CD4-positive, alpha-beta T cell treated with Interleukin-15 for 1 hour (primary cell): Measurements from ENCODE around the gene KCTD14.
"Not testable (repeated sequence)": the region's sequence is repeated elsewhere in the genome, so short reads cannot be mapped to it uniquely, and the experiment has no call there.

Source experiments
- DNase-seq: peaks from one replicate; pipeline ENCODE4 v3.0.0-alpha.2; 2020

KCTD14 gene

GRCh38 chr11:78045851-78046485 lies 22.9 kb upstream of the KCTD14 start:
- peak; percentile 57 for DNase-seq

GRCh38 chr11:78044706-78045105 lies 21.6 kb upstream of the KCTD14 start:
- DNase-seq: no peak

- DNase-seq: no peak
Measured at GRCh38 chr11:78041843-78042440, 18.9 kb upstream of the KCTD14 start.

DNA sequence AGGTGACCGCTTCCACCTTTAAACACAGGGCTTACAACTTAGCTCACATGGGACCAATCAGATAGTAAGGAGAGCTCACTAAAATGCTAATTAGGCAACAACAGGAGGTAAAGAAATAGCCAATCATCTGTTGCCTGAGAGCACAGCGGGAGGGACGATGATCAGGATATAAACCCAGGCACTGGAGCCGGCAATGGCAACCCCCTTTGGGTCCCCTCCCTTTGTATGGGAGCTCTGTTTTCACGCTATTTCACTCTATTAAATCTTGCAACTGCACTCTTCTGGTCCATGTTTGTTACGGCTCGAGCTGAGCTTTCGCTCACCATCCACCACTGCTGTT lies 18.3 kb upstream of the KCTD14 start:
- not testable (repeated sequence) for DNase-seq

- DNase-seq: no peak
Measured at GRCh38 chr11:78040691-78041379, 17.8 kb upstream of the KCTD14 start.

DNA sequence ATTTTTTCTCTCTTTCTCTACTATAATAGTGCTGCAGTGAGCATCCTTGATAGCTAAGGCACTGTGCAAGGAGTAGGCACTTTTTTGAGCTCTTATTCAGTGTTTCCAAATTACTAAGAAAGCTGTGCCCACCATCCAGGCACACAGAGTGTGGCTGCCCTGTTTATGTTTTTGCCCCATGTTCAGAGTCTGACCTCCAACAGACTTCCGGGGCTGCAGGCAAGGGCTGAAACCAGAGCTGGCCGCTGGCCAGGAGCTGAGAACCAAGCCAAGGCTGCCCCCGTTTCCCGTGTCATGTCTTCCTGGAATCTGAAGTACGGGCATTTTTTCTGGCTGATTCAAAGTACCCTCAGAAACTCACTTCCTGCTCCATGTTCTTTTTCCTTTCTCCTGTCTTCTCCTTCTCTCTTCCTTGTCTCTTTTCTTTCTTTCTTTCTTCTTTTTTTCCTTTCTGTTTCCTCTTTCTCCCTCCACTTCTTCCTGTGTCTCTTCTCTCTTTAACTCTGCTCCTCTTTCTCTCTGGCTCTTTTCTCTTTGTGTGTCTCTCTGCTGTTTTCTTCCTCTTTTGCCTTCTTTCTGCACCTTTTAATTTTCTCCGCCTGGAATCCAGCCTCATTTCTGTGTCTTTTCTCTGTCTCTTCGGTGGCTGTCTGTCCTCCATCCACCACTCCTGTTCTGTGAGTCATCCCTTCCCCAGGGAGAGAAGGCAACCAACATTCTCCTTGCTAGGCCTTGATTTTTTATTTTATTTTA lies 17.0 kb upstream of the KCTD14 start:
- no peak for DNase-seq

DNA sequence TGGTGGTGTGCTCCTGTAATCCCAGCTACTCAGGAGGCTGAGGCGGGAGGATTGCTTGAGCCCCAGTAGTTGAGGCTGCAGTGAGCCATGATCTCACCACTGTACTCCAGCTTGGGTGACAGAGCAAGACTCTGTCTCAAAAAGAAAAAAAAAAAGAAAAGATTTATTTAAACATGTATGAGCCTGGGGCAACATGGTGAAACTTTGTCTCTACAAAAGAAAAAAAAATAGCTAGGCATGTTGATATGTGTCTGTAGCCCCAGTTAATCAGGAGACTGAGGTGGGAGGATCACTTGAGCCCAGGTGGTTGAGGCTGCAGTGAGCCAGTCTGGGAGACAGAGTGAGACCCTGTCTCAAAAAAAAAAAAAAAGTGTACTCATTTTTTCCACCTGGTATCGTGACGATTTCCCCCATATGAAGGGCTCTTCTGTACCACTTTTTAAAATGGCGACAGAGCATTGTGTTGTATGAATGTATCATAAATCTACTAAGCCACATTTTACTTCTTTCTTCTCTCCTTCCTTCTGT lies 16.4 kb upstream of the KCTD14 start:
- no peak for DNase-seq

DNA sequence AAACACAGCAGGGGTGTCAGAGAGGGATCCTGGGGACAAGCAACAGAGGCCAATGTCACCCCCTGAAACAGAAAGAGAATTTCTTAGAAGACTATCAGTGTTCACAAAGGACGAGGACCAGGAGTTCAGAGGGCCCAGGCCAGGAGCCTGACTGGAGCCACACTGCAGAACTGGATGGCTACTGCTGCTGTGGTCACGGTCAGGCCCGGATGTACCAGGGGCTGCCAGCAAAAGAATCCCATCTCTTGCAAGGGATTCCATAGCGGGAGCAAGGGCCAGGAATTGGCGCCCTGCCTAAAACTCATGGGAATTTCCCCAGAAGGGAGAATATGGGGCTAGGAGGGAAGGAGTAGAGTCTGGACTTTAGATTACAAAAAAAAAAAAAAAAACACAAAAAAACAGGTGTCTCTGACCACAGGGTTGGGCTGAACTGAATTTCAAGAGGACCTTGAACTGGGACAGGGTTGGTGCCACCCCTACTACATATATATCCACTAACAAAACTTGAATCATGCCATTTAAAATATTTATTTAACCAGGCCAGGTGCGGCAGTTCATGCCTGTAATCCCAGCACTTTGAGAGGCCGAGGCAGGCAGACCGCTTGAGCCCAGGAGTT lies 15.7 kb upstream of the KCTD14 start:
- no peak for DNase-seq

DNA sequence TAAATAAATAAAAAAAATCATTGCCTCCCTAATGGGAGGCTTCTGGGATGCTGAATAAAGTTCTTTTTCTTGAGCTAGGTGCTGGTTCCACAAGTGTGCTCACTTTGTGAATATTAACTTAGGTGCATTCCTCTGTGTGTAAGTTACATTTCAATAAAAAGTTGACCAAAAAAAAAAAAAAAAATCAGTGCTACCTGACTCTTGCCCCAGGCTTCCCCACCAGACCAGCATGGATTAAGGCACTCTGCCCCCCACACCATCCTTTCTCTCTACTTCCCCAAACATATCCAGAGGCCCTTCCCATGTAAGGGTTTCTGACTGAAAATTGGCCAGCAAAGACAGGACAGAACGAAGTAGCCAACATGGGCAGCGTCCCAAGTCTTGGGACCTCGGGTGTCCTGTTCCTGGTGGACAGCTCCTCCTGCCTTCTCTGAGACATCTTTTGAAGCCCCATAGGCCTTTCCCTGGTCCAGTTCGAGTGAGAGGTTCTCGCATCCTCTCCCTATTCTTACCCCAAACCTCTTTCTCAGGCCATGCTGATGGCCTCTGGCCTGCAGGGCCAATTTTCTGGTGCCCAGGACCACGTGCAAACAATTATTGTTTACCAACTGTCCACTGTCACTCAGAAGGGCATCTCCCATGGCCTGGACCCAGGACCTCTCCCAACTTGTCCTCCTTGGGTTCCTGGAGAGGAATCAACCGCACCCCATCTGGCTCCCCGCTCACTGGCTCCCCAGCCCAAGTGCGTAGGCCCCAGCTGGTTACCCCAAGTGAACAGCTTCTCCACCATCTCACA lies 14.9 kb upstream of the KCTD14 start:
- no peak for DNase-seq

- DNase-seq: no peak
Measured at GRCh38 chr11:78037056-78037455, 14.0 kb upstream of the KCTD14 start.

DNA sequence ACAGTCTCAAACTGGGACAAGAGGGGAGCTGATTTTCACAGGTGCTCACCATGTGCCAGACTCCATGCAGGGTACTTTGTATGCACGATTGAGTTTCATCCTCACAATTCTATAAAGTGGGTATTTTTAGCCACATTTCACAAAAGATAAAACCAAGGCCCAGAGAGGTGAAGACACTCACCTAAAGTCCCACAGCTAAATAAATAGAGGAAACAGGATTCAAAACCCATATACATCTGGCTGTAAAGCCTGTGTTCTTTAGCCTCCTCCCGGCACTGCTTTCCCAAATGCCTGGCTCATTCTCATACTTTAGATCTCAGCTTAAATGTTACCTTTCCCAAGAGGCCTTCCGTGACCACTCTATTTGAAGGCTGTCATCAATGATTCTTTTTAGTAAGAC lies 13.2 kb upstream of the KCTD14 start:
- no peak for DNase-seq

- no peak for DNase-seq
Measured at GRCh38 chr11:78034623-78035022, 11.5 kb upstream of the KCTD14 start.

DNA sequence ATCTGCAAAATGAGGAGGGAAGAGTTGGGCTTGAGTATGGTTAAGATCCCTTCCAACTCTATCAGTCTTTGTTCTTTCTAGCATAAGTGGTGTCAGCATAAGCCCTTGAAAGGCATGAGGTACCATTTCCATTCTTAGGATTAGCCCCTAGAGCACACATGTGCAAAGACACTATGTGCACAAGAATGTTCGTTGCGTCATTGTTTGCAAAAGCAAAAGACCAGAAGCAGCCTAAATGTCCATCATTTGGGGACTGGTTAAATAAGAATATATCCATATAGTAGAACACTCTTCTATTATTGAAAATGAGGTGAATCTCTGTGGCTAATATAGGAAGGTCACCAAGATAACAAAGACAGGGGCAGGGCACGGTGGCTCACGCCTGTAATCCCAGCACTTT lies 10.0 kb upstream of the KCTD14 start:
- no peak for DNase-seq

DNA sequence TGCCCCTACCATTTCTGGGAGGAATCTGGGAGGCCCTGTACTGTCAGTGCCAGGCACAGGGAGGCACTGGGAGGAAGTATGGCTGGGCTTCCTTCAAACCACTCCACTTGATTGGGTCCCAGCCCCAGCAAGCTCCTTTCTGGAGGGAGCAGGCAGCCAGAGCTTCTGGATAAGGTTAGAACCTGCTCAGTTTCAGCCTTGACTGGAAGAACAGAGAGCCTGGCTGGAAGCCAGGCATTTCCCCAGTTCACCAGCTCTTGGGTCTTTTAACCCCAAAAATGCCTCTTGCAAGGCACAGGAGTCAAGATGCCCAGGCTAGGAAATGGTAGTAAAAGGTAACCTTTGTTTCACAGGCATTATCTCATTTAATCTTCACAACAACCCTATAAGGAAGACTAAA lies 9.0 kb upstream of the KCTD14 start:
- no peak for DNase-seq

DNA sequence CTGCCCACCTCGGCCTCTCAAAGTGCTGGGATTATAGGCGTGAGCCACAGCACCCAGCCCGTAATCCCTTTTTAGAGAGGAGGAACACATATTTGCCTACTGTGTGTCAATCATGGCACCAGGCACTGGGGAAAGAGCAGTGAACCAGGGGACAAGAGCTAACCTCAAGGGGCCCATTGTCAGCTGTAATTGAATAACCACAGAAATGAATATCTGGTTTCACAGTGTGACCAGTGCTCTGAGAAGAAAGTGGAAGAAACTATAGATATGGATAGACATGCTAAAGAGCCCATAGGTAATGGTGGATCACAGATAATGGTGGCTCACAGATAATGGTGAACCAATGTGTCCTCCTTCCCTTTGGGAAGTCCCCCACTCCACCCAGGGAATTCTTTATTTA lies 8.6 kb upstream of the KCTD14 start:
- no peak for DNase-seq

GRCh38 chr11:78030429-78031325 lies 7.6 kb upstream of the KCTD14 start:
- DNase-seq: no peak

GRCh38 chr11:78028423-78028822 lies 5.3 kb upstream of the KCTD14 start:
- not testable (repeated sequence) for DNase-seq

DNA sequence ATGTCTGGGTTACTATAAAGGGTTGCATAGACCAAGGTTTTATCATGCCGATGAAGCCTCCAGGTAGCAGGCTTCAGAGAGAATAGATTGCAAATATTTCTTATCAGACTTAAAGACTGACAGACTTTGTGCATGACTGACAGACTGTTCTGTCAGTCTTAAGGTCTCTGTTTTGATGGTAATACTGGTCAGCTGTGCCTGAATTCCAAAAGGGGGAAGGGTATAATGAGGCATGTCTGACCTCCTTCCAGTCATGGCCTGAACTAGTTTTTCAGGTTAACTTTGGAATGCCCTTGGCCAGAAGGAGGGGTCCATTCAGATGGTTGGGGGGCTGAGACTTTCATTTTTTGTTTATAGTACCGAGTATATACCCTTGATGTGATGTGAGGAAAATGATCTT lies 4.7 kb upstream of the KCTD14 start:
- DNase-seq: no peak

DNA sequence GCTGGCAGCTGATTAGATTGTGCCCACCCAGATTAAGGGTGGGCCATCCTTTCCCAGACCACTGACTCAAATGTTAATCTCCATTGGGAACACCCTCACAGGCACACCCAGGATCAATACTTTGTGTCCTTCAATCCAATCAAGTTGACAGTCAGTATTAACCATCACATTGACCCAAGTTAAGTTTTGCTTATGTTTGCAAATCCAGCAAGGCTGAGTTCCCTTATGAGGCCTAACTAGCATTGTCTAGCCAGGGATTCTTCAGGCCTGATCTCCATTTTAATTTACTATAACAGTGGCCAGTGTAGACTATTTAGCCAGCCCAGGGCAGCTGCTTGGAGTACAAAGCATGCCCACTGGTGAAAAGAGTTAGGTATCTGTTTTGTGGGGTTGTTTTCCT lies 2.3 kb upstream of the KCTD14 start:
- DNase-seq: no peak

GRCh38 chr11:78023426-78023825 lies 350 bp upstream of the KCTD14 start:
- DNase-seq: no peak

GRCh38 chr11:78021611-78022010 lies 1.5 kb downstream of the KCTD14 start:
- DNase-seq: no peak
